ENCODE results near the gene CDKAL1.

Gene CDKAL1

GRCh38 chr6:20948556-20948955 is 414.3 kb downstream of the CDKAL1 start:
- Histone ChIP-seq H3K4me1 (ENCODE audit: low read length) (no peaks in the 10 kb centered on the region), H3K9ac (ENCODE audit: low read length) (no peak overlapping the region), H3K4me2 (ENCODE audit: low read depth, low read length) (no peak overlapping the region), H3K79me2 (ENCODE audit: low read length) (no peaks in the 10 kb centered on the region), H3K36me3 (replicated peaks; ENCODE audit: insufficient read depth, low read length) (no peaks in the 10 kb centered on the region), H3K9me2 (replicated peaks; ENCODE audit: insufficient read depth, low read length) (no peaks in the 10 kb centered on the region), H3F3A (ENCODE audit: insufficient read depth, low read length) (no peaks in the 10 kb centered on the region), H4K20me1 (ENCODE audit: insufficient read depth, low read length) (no peaks in the 10 kb centered on the region), H3K27me3 (replicated peaks; ENCODE audit: insufficient read depth, low read length) (no peaks in the 10 kb centered on the region), H2AFZ (ENCODE audit: low read length) (no peak overlapping the region), H3K27ac (ENCODE audit: low read length) (no peak overlapping the region), H3K4me3 (ENCODE audit: low read length) (no peak overlapping the region), H3K9me3 (replicated peaks; ENCODE audit: insufficient read depth, low read length) (no peaks in the 10 kb centered on the region)
- DNase-seq = no peak
- TF ChIP-seq CTCF (IDR thresholded peaks at IDR 0.05; ENCODE audit: low read length) (no peak), EZH2phosphoT487 (IDR thresholded peaks at IDR 0.05; ENCODE audit: low read length) (no peak), EZH2 (optimal IDR thresholded peaks at IDR 0.05; ENCODE audit: low read depth, low read length) (no peak)

GRCh38 chr6:20949138-20949537 is 414.9 kb downstream of the CDKAL1 start:
- no peak for TF ChIP-seq CTCF (IDR thresholded peaks at IDR 0.05; ENCODE audit: low read length)
- no peak for TF ChIP-seq EZH2phosphoT487 (IDR thresholded peaks at IDR 0.05; ENCODE audit: low read length)
- no peak for TF ChIP-seq EZH2 (optimal IDR thresholded peaks at IDR 0.05; ENCODE audit: low read depth, low read length)
- H3K27me3 ChIP-seq (replicated peaks; ENCODE audit: insufficient read depth, low read length) = no peaks in the 10 kb centered on the region
- H3K4me3 ChIP-seq (ENCODE audit: low read length) = no peak overlapping the region
- H3K4me1 ChIP-seq (ENCODE audit: low read length) = no peaks in the 10 kb centered on the region
- H3K27ac ChIP-seq (ENCODE audit: low read length) = no peak overlapping the region
- no peak overlapping the region for H3K9ac ChIP-seq (ENCODE audit: low read length)
- H3K36me3 ChIP-seq (replicated peaks; ENCODE audit: insufficient read depth, low read length) = no peaks in the 10 kb centered on the region
- DNase-seq = no peak
- no peak overlapping the region for H2AFZ ChIP-seq (ENCODE audit: low read length)
- H4K20me1 ChIP-seq (ENCODE audit: insufficient read depth, low read length) = no peaks in the 10 kb centered on the region
- H3K4me2 ChIP-seq (ENCODE audit: low read depth, low read length) = no peak overlapping the region
- H3K9me3 ChIP-seq (replicated peaks; ENCODE audit: insufficient read depth, low read length) = no peaks in the 10 kb centered on the region
- no peaks in the 10 kb centered on the region for H3K79me2 ChIP-seq (ENCODE audit: low read length)
- no peaks in the 10 kb centered on the region for H3K9me2 ChIP-seq (replicated peaks; ENCODE audit: insufficient read depth, low read length)
- H3F3A ChIP-seq (ENCODE audit: insufficient read depth, low read length) = no peaks in the 10 kb centered on the region

GRCh38 chr6:20952699-20953474 is 418.6 kb downstream of the CDKAL1 start:
- no peak for TF ChIP-seq EZH2 (optimal IDR thresholded peaks at IDR 0.05; ENCODE audit: low read depth, low read length)
- TF ChIP-seq EZH2phosphoT487 (IDR thresholded peaks at IDR 0.05; ENCODE audit: low read length) = no peak
- TF ChIP-seq CTCF (IDR thresholded peaks at IDR 0.05; ENCODE audit: low read length) = no peak
- no peak overlapping the region for H3K4me2 ChIP-seq (ENCODE audit: low read depth, low read length)
- no peaks in the 10 kb centered on the region for H3K27me3 ChIP-seq (replicated peaks; ENCODE audit: insufficient read depth, low read length)
- no peaks in the 10 kb centered on the region for H4K20me1 ChIP-seq (ENCODE audit: insufficient read depth, low read length)
- no peaks in the 10 kb centered on the region for H3K79me2 ChIP-seq (ENCODE audit: low read length)
- no peaks in the 10 kb centered on the region for H3K9me2 ChIP-seq (replicated peaks; ENCODE audit: insufficient read depth, low read length)
- H3F3A ChIP-seq (ENCODE audit: insufficient read depth, low read length) = no peaks in the 10 kb centered on the region
- H3K27ac ChIP-seq (ENCODE audit: low read length) = no peak overlapping the region
- H3K9me3 ChIP-seq (replicated peaks; ENCODE audit: insufficient read depth, low read length) = no peaks in the 10 kb centered on the region
- no peak overlapping the region for H3K9ac ChIP-seq (ENCODE audit: low read length)
- no peak overlapping the region for H2AFZ ChIP-seq (ENCODE audit: low read length)
- H3K4me3 ChIP-seq (ENCODE audit: low read length) = no peak overlapping the region
- DNase-seq = no peak
- H3K4me1 ChIP-seq (ENCODE audit: low read length) = no peaks in the 10 kb centered on the region
- no peaks in the 10 kb centered on the region for H3K36me3 ChIP-seq (replicated peaks; ENCODE audit: insufficient read depth, low read length)
